HepG2 (cell line): ENCODE results near the gene ERMARD. TPM values are rescaled to one million over a fixed set of nuclear protein-coding genes. Genes with fewer than 3 reads are reported as not detected.

Experiments used
- BHLHE40 ChIP-seq: IDR thresholded peaks from 2 replicates; pipeline ENCODE4 v1.6.1; 2011; ENCODE audit warnings: low read length, improper control_type of control experiment
- CBX2 ChIP-seq, 2 experiments: fragments of 200-600 bp in 1 of 2; sonication (generic); formaldehyde crosslinking in 1 of 2; IDR thresholded peaks; 2 replicates each; pipeline versions ENCODE4 v1.7.0 to v1.8.1; 2018 to 2022; ENCODE audit warnings: low read depth in 2 of 2, low read length in 1 of 2, mild to moderate bottlenecking in 1 of 2, missing genetic modification reagents in 1 of 2
- ETV6 ChIP-seq: sonication (generic); formaldehyde crosslinking; conservative IDR thresholded peaks from 2 replicates; pipeline ENCODE4 v1.4.0; 2020; ENCODE audit warnings: missing genetic modification reagents
- JARID2 ChIP-seq: sonication (generic); formaldehyde crosslinking; IDR thresholded peaks from 2 replicates; pipeline ENCODE4 v1.8.1; 2023; ENCODE audit warnings: missing genetic modification reagents, inconsistent platforms; ENCODE audit not compliant: insufficient replicate concordance
- SNRNP70 ChIP-seq: fragments of 200-400 bp; formaldehyde crosslinking; IDR thresholded peaks from 2 replicates; pipeline ENCODE4 v1.6.1; 2017; ENCODE audit warnings: mild to moderate bottlenecking, low read depth, low read length, moderate library complexity
- ZNF34 ChIP-seq: sonication (generic); formaldehyde crosslinking; IDR thresholded peaks from 2 replicates; pipeline ENCODE4 v1.4.0; 2020; ENCODE audit warnings: mild to moderate bottlenecking, missing genetic modification reagents, borderline replicate concordance
- ZNF468 ChIP-seq: sonication (generic); formaldehyde crosslinking; IDR thresholded peaks from 2 replicates; pipeline ENCODE4 v1.8.0; 2022; ENCODE audit warnings: mild to moderate bottlenecking, moderate library complexity, missing genetic modification reagents
- ZNF646 ChIP-seq: sonication (generic); formaldehyde crosslinking; IDR thresholded peaks from 2 replicates; pipeline ENCODE4 v1.9.0; 2021; ENCODE audit warnings: mild to moderate bottlenecking, missing genetic modification reagents
- ZNF710 ChIP-seq: sonication (generic); formaldehyde crosslinking; IDR thresholded peaks from 2 replicates; pipeline ENCODE4 v1.5.0; 2020; ENCODE audit warnings: mild to moderate bottlenecking, missing genetic modification reagents, borderline replicate concordance
- ZNF75D ChIP-seq: sonication (generic); formaldehyde crosslinking; IDR thresholded peaks from 2 replicates; pipeline ENCODE4 v1.8.1; 2023; ENCODE audit warnings: missing genetic modification reagents, mild to moderate bottlenecking, borderline replicate concordance
- polyA plus RNA-seq, 8 experiments: library from polyadenylated mRNA; depleted of rRNA in 3 of 8; stranded (reverse) in 7 of 8; unstranded in 1 of 8; fragments of >200 nt; fragmentation: Illumina TruSeq in 4 of 8; extraction: Trizol in 4 of 8; gene quantifications; 2 replicates each; pipeline versions ENCODE4 v1.2.1 to v1.2.3, GENCODE V29; 2011 to 2016; ENCODE audit warnings: low read depth in 4 of 8, missing spikeins in 1 of 8, mixed read lengths in 1 of 8; ENCODE audit not compliant: insufficient read depth in 1 of 8
- total RNA-seq, 5 experiments: library from RNA; depleted of rRNA; stranded (reverse); fragments of >200 nt; fragmentation: Illumina TruSeq; extraction: Trizol; gene quantifications; 2 replicates each; pipeline ENCODE4 v1.2.3, GENCODE V29; 2016; ENCODE audit warnings: low read depth in 1 of 5
- TF ChIP-seq, protein P1 (sequence below): sonication (generic); formaldehyde crosslinking; IDR thresholded peaks from 2 replicates; pipeline ENCODE4 v1.8.0; 2022; ENCODE audit warnings: mild to moderate bottlenecking, missing genetic modification reagents, moderate library complexity
- TF ChIP-seq, protein P2 (sequence below): IDR thresholded peaks from 2 replicates; pipeline ENCODE4 v1.6.1; 2016; ENCODE audit warnings: low read depth, borderline replicate concordance
- TF ChIP-seq, protein P3 (sequence below): sonication (generic); formaldehyde crosslinking; IDR thresholded peaks from 2 replicates; pipeline ENCODE4 v1.4.0; 2020; ENCODE audit warnings: missing genetic modification reagents, borderline replicate concordance

The ERMARD gene
- total and polyA plus RNA-seq, 2 of the 13 experiments (the other 11 are each of a cell fraction or from before 2014, with no cell fraction given), result 8.8 to 10.7 TPM

DNA sequence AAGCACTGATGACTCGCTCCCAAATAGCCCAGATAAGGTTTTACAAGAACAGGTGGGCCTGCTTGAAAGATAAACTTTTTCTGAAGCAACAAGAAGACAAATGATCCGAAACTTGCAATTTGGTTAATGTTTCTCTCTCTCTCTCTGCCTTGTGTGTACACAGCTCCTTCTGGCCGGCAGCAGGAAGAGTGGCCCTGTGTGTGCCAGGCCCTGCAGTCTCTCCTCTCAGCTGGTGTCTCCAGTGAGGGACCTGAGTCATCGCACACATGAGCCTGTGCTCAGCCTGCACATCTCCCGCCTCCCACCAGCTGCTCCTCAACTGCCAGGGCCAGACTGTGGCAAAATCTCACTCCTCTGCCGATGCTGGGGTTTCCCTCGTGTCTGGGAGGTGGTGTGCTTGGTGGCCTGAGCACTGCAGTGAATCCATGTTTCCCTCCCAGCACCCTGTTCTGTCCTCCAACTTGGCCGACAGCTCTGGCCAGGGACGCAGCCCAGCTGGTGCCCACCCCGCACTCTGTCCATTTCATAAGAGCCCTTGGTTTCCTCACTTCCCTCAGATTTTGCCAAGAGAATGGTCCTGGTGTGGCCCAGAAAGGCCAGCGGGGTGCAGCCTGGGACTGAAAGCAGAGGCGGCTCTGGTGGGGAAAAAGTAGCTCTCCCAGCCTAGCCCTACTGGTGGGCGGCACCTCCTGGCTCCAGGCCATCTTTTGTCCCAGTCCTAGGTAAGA lies 49.4 kb downstream of the ERMARD start (continued):
- peak; percentile 74 for TF ChIP-seq ZNF646 (CRISPR knock-in tag)
- TF ChIP-seq JARID2 (CRISPR knock-in tag), result peak; percentile 58
- TF ChIP-seq ZNF75D, result no peak
- TF ChIP-seq ZNF710 (CRISPR knock-in tag), result peak; percentile 97
- peak; percentile 40; the same call in 1 of the 2 replicates for TF ChIP-seq ZNF34 (CRISPR knock-in tag)
- TF ChIP-seq SNRNP70, result no peak
- TF ChIP-seq, protein P1, sequence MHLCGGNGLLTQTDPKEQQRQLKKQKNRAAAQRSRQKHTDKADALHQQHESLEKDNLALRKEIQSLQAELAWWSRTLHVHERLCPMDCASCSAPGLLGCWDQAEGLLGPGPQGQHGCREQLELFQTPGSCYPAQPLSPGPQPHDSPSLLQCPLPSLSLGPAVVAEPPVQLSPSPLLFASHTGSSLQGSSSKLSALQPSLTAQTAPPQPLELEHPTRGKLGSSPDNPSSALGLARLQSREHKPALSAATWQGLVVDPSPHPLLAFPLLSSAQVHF (CRISPR knock-in tag), result no peak
- TF ChIP-seq ZNF468, result no peak; the same call in 1 of the 2 replicates
- TF ChIP-seq, protein P2, sequence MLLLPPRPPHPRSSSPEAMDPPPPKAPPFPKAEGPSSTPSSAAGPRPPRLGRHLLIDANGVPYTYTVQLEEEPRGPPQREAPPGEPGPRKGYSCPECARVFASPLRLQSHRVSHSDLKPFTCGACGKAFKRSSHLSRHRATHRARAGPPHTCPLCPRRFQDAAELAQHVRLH (CRISPR knock-in tag), result peak; percentile 51; the same call in 1 of the 2 replicates
- no peak for TF ChIP-seq CBX2 (IDR thresholded peaks at IDR 0.05; ENCODE audit: low read depth, low read length)
- TF ChIP-seq CBX2 (CRISPR knock-in tag; IDR thresholded peaks at IDR 0.05; ENCODE audit: low read depth), result no peak
- TF ChIP-seq, protein P3, sequence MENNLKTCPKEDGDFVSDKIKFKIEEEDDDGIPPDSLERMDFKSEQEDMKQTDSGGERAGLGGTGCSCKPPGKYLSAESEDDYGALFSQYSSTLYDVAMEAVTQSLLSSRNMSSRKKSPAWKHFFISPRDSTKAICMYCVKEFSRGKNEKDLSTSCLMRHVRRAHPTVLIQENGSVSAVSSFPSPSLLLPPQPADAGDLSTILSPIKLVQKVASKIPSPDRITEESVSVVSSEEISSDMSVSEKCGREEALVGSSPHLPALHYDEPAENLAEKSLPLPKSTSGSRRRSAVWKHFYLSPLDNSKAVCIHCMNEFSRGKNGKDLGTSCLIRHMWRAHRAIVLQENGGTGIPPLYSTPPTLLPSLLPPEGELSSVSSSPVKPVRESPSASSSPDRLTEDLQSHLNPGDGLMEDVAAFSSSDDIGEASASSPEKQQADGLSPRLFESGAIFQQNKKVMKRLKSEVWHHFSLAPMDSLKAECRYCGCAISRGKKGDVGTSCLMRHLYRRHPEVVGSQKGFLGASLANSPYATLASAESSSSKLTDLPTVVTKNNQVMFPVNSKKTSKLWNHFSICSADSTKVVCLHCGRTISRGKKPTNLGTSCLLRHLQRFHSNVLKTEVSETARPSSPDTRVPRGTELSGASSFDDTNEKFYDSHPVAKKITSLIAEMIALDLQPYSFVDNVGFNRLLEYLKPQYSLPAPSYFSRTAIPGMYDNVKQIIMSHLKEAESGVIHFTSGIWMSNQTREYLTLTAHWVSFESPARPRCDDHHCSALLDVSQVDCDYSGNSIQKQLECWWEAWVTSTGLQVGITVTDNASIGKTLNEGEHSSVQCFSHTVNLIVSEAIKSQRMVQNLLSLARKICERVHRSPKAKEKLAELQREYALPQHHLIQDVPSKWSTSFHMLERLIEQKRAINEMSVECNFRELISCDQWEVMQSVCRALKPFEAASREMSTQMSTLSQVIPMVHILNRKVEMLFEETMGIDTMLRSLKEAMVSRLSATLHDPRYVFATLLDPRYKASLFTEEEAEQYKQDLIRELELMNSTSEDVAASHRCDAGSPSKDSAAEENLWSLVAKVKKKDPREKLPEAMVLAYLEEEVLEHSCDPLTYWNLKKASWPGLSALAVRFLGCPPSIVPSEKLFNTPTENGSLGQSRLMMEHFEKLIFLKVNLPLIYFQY (CRISPR knock-in tag), result no peak
- 0 out of 2 replicates have a peak, but pooled peaks have one; percentile 40 for TF ChIP-seq BHLHE40
- TF ChIP-seq ETV6, result no peak; the same call in 1 of the 2 replicates
